NCI-H82 (cell line): ENCODE measurements around the gene VAT1L.
"Not testable (repeated sequence)": the region's sequence is repeated elsewhere in the genome, so short reads cannot be mapped to it uniquely, and the experiment has no call there.

Experiments
- DNase-seq: peaks from one replicate; lab custom pipeline; 2025; lab: John Stamatoyannopoulos, UW

VAT1L gene

DNA sequence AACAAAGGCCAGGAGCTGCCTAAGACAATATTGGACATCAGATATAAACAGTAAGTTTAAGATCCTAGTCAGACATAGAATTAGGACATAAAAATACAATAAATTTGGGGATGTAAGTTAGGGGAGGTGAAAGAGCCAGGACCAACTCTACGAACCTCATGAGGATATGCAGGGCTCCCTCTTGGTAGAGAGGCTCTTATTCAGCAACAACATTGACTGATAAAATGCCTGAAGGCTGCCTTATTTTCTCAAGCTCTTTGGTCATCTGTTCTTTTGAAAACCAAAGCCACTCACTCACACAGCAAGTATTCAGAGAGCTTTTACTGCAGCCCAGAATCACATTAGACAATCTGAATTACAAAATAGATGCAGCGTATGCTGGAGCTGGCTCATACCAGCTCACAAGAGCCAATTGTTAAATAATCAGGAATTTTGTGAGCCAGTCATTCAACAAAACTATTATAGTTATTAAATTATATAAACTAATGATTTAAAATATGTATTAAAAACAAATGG is 125.4 kb downstream of the VAT1L start:
- DNase-seq, result no peak

- no peak for DNase-seq
These were observed 127.7 kb downstream of the VAT1L start for GRCh38 chr16:77916111-77916510.

DNA sequence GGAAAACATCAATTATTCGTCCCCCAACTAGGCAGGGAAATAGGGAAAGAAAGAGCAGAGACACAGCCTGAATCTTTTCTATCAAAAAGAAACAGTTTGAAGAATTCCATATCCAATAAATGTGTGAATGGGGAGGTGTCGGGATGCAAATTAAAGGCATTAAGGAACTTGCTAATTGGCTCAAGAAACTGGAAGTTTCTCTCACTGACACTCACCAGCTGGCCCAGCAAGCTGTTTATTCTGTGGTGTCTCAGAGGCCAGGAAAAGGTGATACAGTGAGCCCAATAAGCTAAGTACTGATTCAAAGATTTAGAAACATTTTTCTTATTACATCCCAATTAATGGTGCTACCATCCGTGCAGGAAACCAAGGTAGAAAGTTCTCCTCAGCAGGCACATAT is 129.6 kb downstream of the VAT1L start:
- DNase-seq, result peak; percentile 79

DNA sequence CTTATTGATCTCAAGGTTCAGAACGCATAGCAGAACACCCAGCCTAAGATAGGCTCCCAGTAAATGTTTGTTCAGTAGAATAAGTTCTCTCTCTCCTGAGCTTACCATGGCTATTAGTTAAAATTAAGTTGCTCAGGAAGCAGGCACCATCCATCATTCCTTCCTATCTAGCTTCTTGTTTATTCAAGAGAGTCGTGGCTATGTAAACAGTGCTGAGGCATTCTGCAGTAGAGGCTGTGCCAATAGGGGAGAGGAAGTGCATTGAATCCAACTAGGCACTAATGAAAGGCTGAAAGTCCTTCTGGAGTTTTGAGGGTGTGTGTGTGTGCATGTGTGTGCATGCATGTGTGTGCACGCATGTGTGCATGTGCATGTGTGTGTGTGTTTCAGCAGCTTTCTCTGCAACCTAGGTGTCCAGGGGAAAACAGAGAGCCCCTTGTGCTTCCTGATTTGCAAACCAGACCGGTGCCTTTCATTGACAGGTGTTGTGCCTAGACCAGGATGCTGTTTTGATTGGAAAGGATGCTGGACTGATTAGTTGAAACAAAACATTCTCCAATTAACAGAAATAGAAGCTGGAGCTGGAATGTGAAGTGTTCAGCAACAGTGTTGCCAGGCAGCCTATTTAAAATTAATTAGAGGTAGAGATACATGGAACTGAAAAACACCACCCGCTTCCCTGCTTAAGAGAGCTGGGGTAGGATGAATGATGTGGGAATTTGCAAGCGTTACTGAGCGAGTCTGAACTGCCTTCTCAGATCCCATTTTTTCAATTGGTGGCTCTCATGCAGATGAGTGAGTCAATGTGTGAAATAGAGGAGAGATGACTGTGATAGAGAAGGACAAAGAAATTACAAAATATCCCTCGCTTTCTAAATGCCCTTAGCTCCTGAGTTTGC is 130.7 kb downstream of the VAT1L start:
- no peak for DNase-seq

- no peak for DNase-seq
These were observed 131.5 kb downstream of the VAT1L start for GRCh38 chr16:77919761-77920415.

DNA sequence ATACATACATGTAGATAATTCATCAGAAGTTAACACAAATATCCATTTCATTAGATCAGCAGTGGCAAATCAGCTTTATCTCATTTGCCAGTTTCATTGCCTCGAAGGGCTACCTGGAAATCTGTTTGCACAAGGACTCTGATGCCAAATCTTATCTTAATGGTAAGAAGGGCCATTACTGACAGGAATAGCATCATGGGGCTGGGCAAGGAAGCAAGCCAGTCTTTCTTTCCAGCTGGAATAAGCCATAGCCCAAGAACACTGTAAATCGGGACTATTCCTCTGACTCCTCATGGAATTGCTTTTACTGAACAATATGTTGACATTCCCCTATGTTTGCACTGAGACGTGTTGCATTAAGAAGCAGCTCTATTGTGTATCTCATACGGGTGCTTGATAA is 132.6 kb downstream of the VAT1L start:
- DNase-seq, result no peak

- DNase-seq, result peak; percentile 19
These were observed 133.9 kb downstream of the VAT1L start for GRCh38 chr16:77922228-77922754.

- no peak for DNase-seq
These were observed 137.2 kb downstream of the VAT1L start for GRCh38 chr16:77925531-77925930.

GRCh38 chr16:77928096-77928495 is 139.7 kb downstream of the VAT1L start:
- DNase-seq, result no peak

DNA sequence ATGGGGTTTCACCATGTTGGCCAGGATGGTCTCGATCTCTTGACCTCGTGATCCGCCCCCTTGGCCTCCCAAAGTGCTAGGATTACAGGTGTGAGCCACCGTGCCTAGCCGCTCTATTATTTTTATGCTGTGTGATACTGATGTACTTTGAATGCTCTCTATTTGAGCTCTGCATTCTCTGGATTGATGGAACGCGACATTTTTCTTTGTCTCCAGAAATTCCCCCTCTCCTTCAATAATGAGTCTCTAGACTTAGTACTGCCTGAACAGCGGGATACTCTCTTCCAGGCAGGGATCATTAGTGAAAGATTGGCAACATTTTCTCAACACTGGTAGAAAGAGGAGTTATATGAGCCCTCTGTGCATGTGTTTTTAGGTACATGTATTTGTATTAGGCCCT is 140.6 kb downstream of the VAT1L start:
- DNase-seq, result no peak

GRCh38 chr16:77931058-77931457 is 142.7 kb downstream of the VAT1L start:
- DNase-seq, result no peak

- no peak for DNase-seq
These were observed 149.2 kb downstream of the VAT1L start for GRCh38 chr16:77937473-77938149.

GRCh38 chr16:77938913-77939312 is 150.5 kb downstream of the VAT1L start:
- DNase-seq, result no peak

DNA sequence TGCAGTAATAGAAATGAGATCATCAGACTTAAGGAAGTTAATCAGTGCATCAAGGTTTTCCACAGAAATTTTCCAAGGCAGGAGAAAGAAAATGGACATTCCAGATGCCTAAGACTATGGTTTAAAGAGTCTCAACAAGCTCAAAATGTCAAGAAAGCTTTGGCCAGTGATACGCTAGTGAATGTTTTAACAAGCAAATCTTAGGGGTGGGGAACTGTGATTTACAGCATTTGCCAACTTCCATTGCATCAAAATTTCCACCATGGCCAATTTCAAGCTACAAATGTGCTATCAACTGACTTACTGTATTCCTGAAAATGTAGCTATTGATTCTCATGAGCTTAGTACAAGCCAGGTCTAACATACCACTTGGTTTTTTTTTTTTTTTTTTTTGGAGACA is 151.6 kb downstream of the VAT1L start:
- DNase-seq, result no peak

DNA sequence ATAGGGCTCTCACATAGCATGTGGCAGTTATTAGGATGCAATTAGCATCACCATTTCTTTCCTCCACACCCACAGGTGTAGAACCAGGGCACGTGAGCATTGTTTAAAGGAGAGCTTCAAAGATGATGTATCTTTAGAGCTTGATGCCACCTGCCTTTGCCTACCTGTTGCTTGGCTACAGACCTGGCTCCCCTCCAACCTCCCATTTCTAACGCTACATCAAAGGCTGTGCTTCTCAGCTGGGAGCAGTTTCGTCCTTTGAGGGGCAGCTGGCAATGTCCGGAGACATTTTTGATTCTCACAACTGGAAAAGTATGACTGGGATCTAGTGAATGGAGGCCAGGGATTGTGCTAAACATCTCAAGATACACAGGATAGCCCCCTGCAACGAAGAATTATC is 155.4 kb downstream of the VAT1L start:
- DNase-seq, result peak; percentile 21

DNA sequence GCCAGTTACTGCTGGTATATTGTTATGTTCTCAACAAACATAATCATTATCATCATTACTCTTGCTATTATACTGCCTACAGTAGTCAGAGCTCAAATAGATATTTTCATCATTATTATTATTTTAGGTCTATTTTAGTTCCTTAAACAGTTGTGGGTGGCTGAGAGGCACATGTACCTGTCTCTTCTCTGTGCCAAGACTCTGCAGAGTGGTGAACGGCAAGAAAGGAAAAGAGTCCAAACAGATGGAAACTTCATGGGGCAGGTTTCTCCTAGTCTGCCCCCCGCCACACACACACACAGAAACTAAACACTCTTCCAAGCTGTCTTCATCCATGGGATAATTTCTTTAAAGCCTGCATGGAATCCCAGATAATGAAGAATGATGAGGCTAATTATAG is 156.3 kb downstream of the VAT1L start:
- DNase-seq, result peak; percentile 96

- peak; percentile 71 for DNase-seq
These were observed 156.8 kb downstream of the VAT1L start for GRCh38 chr16:77945126-77945525.

- DNase-seq, result peak; percentile 76
These were observed 158.5 kb downstream of the VAT1L start for GRCh38 chr16:77946823-77947222.

GRCh38 chr16:77947590-77947989 is 159.2 kb downstream of the VAT1L start:
- DNase-seq, result not testable (repeated sequence)

- DNase-seq, result no peak
These were observed 160.5 kb downstream of the VAT1L start for GRCh38 chr16:77948835-77949234.

GRCh38 chr16:77949445-77949844 is 161.1 kb downstream of the VAT1L start:
- no peak for DNase-seq

DNA sequence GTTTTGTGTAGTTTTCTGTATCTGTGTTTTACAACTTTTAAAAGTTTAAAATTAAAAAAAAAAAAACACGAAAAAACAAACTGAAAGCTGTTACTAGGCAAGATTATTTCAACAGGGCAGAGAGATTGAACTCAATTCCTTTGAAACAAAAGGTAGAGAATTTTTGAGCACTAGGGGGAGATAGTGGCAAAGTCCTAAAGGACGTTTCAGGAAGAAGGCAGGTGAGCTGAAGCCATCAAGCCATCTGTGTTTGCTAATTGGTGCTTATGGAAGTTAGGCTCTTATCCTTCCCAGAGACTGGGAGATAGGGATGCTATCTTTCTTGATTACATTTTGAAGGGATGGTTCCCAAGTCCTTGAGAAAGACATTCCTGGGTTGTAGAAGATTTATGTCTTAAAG is 163.4 kb downstream of the VAT1L start:
- DNase-seq, result peak; percentile 84
